Fibroblast of lung (primary cell): ENCODE data around the gene CAPZB. TPM values are rescaled to one million over a fixed set of nuclear protein-coding genes. Genes with fewer than 3 reads are reported as not detected.
A peak's percentile ranks its signal among the peaks of the same experiment; 100 is the strongest.

Source experiments
- DNase-seq, 2 donors: peaks; one replicate each; pipeline versions ENCODE4 v3.0.0 to v3.0.0-alpha.2; 2010; ENCODE audit warnings: low read depth in 2 of 2
- H2AFZ ChIP-seq: 2 replicates; pipeline ENCODE4 v1.5.1; 2012; ENCODE audit warnings: low read length, control low read depth, inconsistent platforms
- H3K27ac ChIP-seq: 2 replicates; pipeline ENCODE4 v1.5.1; 2011; ENCODE audit warnings: low read length, control low read depth; ENCODE audit not compliant: insufficient read depth
- H3K27me3 ChIP-seq: 2 replicates; pipeline ENCODE4 v1.5.1; 2011; ENCODE audit warnings: mild to moderate bottlenecking, low read length; ENCODE audit not compliant: control insufficient read depth, insufficient read depth
- H3K36me3 ChIP-seq: 2 replicates; pipeline ENCODE4 v1.5.1; 2011; ENCODE audit warnings: low read length; ENCODE audit not compliant: control insufficient read depth, insufficient read depth
- H3K4me1 ChIP-seq: 2 replicates; pipeline ENCODE4 v1.5.1; 2011; ENCODE audit warnings: low read length; ENCODE audit not compliant: control insufficient read depth, insufficient read depth; ENCODE audit errors: extremely low read depth
- H3K4me2 ChIP-seq: 2 replicates; pipeline ENCODE4 v1.5.1; 2011; ENCODE audit warnings: low read length, control low read depth; ENCODE audit not compliant: insufficient read depth; ENCODE audit errors: extremely low read depth
- H3K4me3 ChIP-seq, 4 experiments: fragments of 200-600 bp in 1 of 4; sonication (generic) in 1 of 4; replicated peaks in 1 of 4; 2 replicates each; pipeline ENCODE4 v1.5.1; 2011 to 2016; ENCODE audit warnings: low read length in 4 of 4, low read depth in 3 of 4, mild to moderate bottlenecking in 3 of 4, control low read depth in 2 of 4, inconsistent platforms in 1 of 4, mixed read lengths in 1 of 4; ENCODE audit not compliant: insufficient read depth in 1 of 4; ENCODE audit errors: control extremely low read depth in 1 of 4
- H3K79me2 ChIP-seq: 2 replicates; pipeline ENCODE4 v1.5.1; 2012; ENCODE audit warnings: mild to moderate bottlenecking, low read length, inconsistent platforms; ENCODE audit not compliant: control insufficient read depth, insufficient read depth
- H3K9ac ChIP-seq: 2 replicates; pipeline ENCODE4 v1.5.1; 2011; ENCODE audit warnings: mild to moderate bottlenecking, low read length, control low read depth; ENCODE audit not compliant: insufficient read depth
- H3K9me3 ChIP-seq: 2 replicates; pipeline ENCODE4 v1.5.1; 2012; ENCODE audit warnings: low read depth, low read length; ENCODE audit not compliant: control insufficient read depth, insufficient read depth
- H4K20me1 ChIP-seq: 2 replicates; pipeline ENCODE4 v1.5.1; 2011; ENCODE audit warnings: low read length; ENCODE audit not compliant: control insufficient read depth, insufficient read depth; ENCODE audit errors: extremely low read depth
- EZH2 ChIP-seq: IDR thresholded peaks from 2 replicates; pipeline ENCODE4 v1.5.1; 2012; ENCODE audit warnings: low read length, control low read depth, mild to moderate bottlenecking; ENCODE audit errors: missing control alignments
- polyA plus RNA-seq, 2 donors: library from polyadenylated mRNA; depleted of rRNA in 1 of 2; stranded (reverse) in 1 of 2; unstranded in 1 of 2; fragments of >200 nt; gene quantifications; 2 replicates each; pipeline ENCODE4 v1.2.1, GENCODE V29; 2011 to 2012; ENCODE audit warnings: missing spikeins in 1 of 2
- total RNA-seq: library from RNA; depleted of rRNA; stranded (reverse); fragments of >200 nt; gene quantifications from 2 replicates; pipeline ENCODE4 v1.2.1, GENCODE V29; 2014
- TF ChIP-seq, protein P1 (sequence below), 2 donors: IDR thresholded peaks in 1 of 2; conservative IDR thresholded peaks in 1 of 2; 1 replicate in 1 of 2; 2 replicates in 1 of 2; pipeline ENCODE4 v1.5.1; 2011 to 2012; ENCODE audit warnings: low read length in 2 of 2, control low read depth in 1 of 2, inconsistent platforms in 1 of 2, low read depth in 1 of 2, mild to moderate bottlenecking in 1 of 2

The CAPZB gene
- total and polyA plus RNA-seq, 2 donors (not counting 1 experiment from before 2014, with no cell fraction given) = 104 to 495 TPM

DNA sequence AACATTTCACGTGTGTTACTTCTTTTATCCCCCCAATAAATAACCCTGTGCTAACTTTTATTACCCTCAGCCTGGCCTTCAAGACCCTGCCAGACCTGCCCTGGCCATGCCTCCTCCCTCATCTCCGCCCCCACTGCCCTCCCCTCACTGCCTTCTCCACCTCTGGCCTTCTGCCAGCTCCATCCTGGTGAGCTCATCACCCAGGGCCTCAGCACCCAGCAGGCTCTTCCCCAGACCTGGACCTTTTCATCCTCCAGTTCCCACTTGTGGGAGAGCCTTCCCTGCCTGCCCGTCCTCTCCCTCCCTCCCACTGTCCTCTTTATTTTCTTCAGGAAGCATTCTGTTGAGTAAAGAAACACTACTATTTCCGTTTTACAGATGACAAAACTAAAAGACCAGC, 101.2 kb downstream of the CAPZB start:
- peak in 1 of 2 donors; percentile 41 for DNase-seq
- Histone ChIP-seq H3K27me3 (no peaks in the 10 kb centered on the region), H3K9ac (no peak overlapping the region), H3K79me2 (peaks cover 41% of the 10 kb centered on the region), H3K4me2 (no peak overlapping the region), H3K4me3 (no peak overlapping the region), H3K4me1 (peaks cover 23% of the 10 kb centered on the region), H2AFZ (no peak overlapping the region), H4K20me1 (no peaks in the 10 kb centered on the region), H3K27ac (no peak overlapping the region), H3K9me3 (no peaks in the 10 kb centered on the region), H3K36me3 (peaks cover 17% of the 10 kb centered on the region)
- TF ChIP-seq EZH2 = no peak
- TF ChIP-seq, protein P1, sequence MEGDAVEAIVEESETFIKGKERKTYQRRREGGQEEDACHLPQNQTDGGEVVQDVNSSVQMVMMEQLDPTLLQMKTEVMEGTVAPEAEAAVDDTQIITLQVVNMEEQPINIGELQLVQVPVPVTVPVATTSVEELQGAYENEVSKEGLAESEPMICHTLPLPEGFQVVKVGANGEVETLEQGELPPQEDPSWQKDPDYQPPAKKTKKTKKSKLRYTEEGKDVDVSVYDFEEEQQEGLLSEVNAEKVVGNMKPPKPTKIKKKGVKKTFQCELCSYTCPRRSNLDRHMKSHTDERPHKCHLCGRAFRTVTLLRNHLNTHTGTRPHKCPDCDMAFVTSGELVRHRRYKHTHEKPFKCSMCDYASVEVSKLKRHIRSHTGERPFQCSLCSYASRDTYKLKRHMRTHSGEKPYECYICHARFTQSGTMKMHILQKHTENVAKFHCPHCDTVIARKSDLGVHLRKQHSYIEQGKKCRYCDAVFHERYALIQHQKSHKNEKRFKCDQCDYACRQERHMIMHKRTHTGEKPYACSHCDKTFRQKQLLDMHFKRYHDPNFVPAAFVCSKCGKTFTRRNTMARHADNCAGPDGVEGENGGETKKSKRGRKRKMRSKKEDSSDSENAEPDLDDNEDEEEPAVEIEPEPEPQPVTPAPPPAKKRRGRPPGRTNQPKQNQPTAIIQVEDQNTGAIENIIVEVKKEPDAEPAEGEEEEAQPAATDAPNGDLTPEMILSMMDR (conservative IDR thresholded peaks at IDR 0.05 in 1 of 2, IDR thresholded peaks at IDR 0.05 in 1 of 2; ENCODE audit: low read depth in 1 of 2, low read length in 2 of 2) = no peak

DNA sequence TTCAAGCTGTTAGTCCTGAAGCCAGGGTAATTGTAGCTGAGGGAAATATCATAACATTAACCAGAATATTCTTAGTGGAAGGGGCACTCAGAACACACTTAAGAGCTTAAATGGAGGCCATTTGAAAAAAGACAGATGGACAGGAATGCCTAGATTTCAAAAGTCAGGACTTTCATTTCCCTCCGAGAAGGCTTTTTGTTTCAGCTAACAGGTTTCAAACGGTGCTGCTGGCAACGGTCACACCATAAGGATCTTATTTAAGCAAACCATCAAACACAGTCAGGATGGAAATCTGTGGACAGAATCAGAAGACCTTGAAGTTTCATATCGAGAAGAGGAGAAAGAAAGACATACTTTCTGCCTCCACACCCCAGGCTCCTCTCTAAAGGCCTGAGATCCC, 103.1 kb downstream of the CAPZB start:
- H3K9ac ChIP-seq = no peak overlapping the region
- H3K4me2 ChIP-seq = no peak overlapping the region
- H3K36me3 ChIP-seq = peaks cover 20% of the 10 kb centered on the region
- no peak for DNase-seq
- no peak overlapping the region for H3K4me3 ChIP-seq
- no peaks in the 10 kb centered on the region for H4K20me1 ChIP-seq
- H3K4me1 ChIP-seq = peaks cover 23% of the 10 kb centered on the region
- H3K9me3 ChIP-seq = no peaks in the 10 kb centered on the region
- TF ChIP-seq, protein P1 (conservative IDR thresholded peaks at IDR 0.05 in 1 of 2, IDR thresholded peaks at IDR 0.05 in 1 of 2; ENCODE audit: low read depth in 1 of 2, low read length in 2 of 2) = no peak
- TF ChIP-seq EZH2 = no peak
- no peak overlapping the region for H3K27ac ChIP-seq
- H3K79me2 ChIP-seq = peaks cover 23% of the 10 kb centered on the region
- H2AFZ ChIP-seq = no peak overlapping the region
- H3K27me3 ChIP-seq = no peaks in the 10 kb centered on the region

DNA sequence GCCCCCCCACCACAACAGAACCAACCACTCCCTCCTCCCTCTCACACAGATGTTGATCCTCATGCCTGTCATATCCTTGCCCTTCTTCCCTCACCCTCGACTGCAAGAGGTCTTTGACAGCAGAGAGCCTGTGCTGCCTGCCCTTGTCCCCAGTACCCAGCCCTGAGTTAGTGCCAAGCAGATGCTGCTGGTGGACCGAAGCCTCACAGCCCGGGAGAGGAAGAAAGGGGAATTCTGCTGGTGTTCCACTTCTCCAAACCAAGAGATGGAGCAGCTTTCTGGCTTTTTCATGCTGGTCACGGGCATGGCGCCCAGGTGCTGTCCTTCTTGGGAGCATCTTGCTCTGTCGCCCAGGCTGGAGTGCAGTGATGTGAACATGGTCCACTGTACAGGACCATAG, 104.1 kb downstream of the CAPZB start:
- Histone ChIP-seq H3K4me2 (no peak overlapping the region), H3K9ac (no peak overlapping the region), H3K79me2 (peaks cover 15% of the 10 kb centered on the region), H2AFZ (no peak overlapping the region), H4K20me1 (no peaks in the 10 kb centered on the region), H3K9me3 (no peaks in the 10 kb centered on the region), H3K4me3 (no peak overlapping the region), H3K36me3 (peaks cover 23% of the 10 kb centered on the region), H3K27me3 (no peaks in the 10 kb centered on the region), H3K4me1 (peaks cover 14% of the 10 kb centered on the region), H3K27ac (no peak overlapping the region)
- no peak for TF ChIP-seq EZH2
- TF ChIP-seq, protein P1 (conservative IDR thresholded peaks at IDR 0.05 in 1 of 2, IDR thresholded peaks at IDR 0.05 in 1 of 2; ENCODE audit: low read depth in 1 of 2, low read length in 2 of 2) = no peak
- DNase-seq = no peak
